ENCODE results near the gene AOAH.
"Not testable (repeated sequence)": the region's sequence is repeated elsewhere in the genome, so short reads cannot be mapped to it uniquely, and the experiment has no call there.

DNA sequence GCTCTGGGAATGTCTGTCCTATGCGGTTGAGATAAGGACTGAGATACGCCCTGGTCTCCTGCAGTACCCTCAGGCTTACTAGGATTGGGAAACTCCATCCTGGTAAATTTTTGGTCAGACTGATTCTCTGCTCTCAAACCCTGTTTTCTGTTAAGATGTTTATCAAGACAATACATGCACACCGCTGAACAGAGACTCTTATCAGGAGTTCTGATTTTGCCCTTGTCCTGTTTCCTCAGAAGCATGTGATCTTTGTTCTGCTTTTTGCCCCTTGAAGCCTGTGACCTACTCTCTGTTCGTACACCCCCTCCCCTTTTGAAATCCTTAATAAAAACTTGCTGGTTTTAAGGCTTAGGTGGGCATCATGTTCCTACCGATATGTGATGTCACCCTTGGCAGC, 258.3 kb downstream of the AOAH start:
- TF ChIP-seq, protein P1, sequence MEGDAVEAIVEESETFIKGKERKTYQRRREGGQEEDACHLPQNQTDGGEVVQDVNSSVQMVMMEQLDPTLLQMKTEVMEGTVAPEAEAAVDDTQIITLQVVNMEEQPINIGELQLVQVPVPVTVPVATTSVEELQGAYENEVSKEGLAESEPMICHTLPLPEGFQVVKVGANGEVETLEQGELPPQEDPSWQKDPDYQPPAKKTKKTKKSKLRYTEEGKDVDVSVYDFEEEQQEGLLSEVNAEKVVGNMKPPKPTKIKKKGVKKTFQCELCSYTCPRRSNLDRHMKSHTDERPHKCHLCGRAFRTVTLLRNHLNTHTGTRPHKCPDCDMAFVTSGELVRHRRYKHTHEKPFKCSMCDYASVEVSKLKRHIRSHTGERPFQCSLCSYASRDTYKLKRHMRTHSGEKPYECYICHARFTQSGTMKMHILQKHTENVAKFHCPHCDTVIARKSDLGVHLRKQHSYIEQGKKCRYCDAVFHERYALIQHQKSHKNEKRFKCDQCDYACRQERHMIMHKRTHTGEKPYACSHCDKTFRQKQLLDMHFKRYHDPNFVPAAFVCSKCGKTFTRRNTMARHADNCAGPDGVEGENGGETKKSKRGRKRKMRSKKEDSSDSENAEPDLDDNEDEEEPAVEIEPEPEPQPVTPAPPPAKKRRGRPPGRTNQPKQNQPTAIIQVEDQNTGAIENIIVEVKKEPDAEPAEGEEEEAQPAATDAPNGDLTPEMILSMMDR (IDR thresholded peaks at IDR 0.05): not testable (repeated sequence)
- TF ChIP-seq POLR2A (IDR thresholded peaks at IDR 0.05): not testable (repeated sequence)

Measured in esophagus squamous epithelium (tissue), 4 donors.